Endothelial cell of umbilical vein (primary cell): ENCODE measurements around the gene ELF3. TPM values are rescaled to one million over a fixed set of nuclear protein-coding genes. Genes with fewer than 3 reads are reported as not detected.

Source experiments
- BruUV-seq: library from RNA; stranded (reverse); fragments of 400-500 nt; replicated peaks from 2 replicates; lab custom pipeline; 2021; lab: Mats Ljungman, UMichigan
- CTCF ChIA-PET: fragments of 300-600, 350-600 bp; sonication (Branson Sonifier 250); formaldehyde crosslinking; loops from one replicate; lab custom pipeline; 2021; ENCODE audit warnings: antibody characterized with exemption, inconsistent platforms; lab: Charles Lee
- POLR2A ChIA-PET: fragments of 300-600, 350-600 bp; sonication (Branson Sonifier 250); formaldehyde crosslinking; loops from one replicate; lab custom pipeline; 2021; ENCODE audit warnings: antibody characterized with exemption, inconsistent platforms; lab: Charles Lee
- DNase-seq: peaks from one replicate; pipeline ENCODE4 v3.0.0-alpha.2; 2011; ENCODE audit warnings: low read depth, low spot score
- FAIRE-seq: peaks from 2 replicates; lab custom pipeline; 2011; peaks lifted over from hg19 to GRCh38; lab: Jason Lieb, UNC
- H2AFZ ChIP-seq: 2 replicates; pipeline ENCODE4 v1.6.0; 2012; ENCODE audit warnings: low read depth, low read length, control low read depth, inconsistent platforms
- H3K27ac ChIP-seq: 2 replicates; pipeline ENCODE4 v1.5.1; 2011; ENCODE audit warnings: low read depth, mild to moderate bottlenecking, control low read depth, low read length, moderate library complexity; ENCODE audit not compliant: insufficient read depth
- H3K27me3 ChIP-seq, 2 experiments: 2 replicates each; pipeline versions ENCODE4 v1.6.0 to v1.6.1; 2011; ENCODE audit warnings: low read length in 2 of 2, mixed read lengths in 1 of 2; ENCODE audit not compliant: control insufficient read depth in 2 of 2, insufficient read depth in 2 of 2
- H3K36me3 ChIP-seq, 2 experiments: 2 replicates in 1 of 2; 3 replicates in 1 of 2; pipeline ENCODE4 v1.5.1; 2011; ENCODE audit warnings: low read length in 2 of 2, mild to moderate bottlenecking in 1 of 2, moderate library complexity in 1 of 2; ENCODE audit not compliant: control insufficient read depth in 2 of 2, insufficient read depth in 2 of 2; ENCODE audit errors: extremely low read depth in 1 of 2
- H3K4me1 ChIP-seq: 3 replicates; pipeline ENCODE4 v1.5.1; 2011; ENCODE audit warnings: mild to moderate bottlenecking, low read length; ENCODE audit not compliant: control insufficient read depth, insufficient read depth; ENCODE audit errors: extremely low read depth
- H3K4me2 ChIP-seq: 2 replicates; pipeline ENCODE4 v1.6.1; 2011; ENCODE audit warnings: low read length, control low read depth, mixed read lengths; ENCODE audit not compliant: insufficient read depth
- H3K4me3 ChIP-seq, 3 experiments: fragments of 200-600 bp in 1 of 3; sonication (generic), shearing (Covaris generic) in 1 of 3; replicated peaks in 1 of 3; 2 replicates each; pipeline ENCODE4 v1.5.1; 2011 to 2016; ENCODE audit warnings: control low read depth in 3 of 3, low read length in 3 of 3, mild to moderate bottlenecking in 2 of 3, inconsistent platforms in 1 of 3, low read depth in 1 of 3, moderate library complexity in 1 of 3; ENCODE audit not compliant: insufficient read depth in 1 of 3
- H3K79me2 ChIP-seq: 2 replicates; pipeline ENCODE4 v1.6.0; 2012; ENCODE audit warnings: low read length, inconsistent platforms; ENCODE audit not compliant: control insufficient read depth, insufficient read depth
- H3K9ac ChIP-seq: replicated peaks from 2 replicates; pipeline ENCODE3; 2011; ENCODE audit warnings: low read length, control low read depth; ENCODE audit not compliant: insufficient read depth; ENCODE audit errors: extremely low read depth
- H3K9me1 ChIP-seq: replicated peaks from 3 replicates; pipeline ENCODE4 v1.6.0; 2011; ENCODE audit warnings: mild to moderate bottlenecking, low read length; ENCODE audit not compliant: control insufficient read depth, insufficient read depth; ENCODE audit errors: extremely low read depth
- H3K9me3 ChIP-seq: replicated peaks from 2 replicates; pipeline ENCODE4 v1.5.1; 2012; ENCODE audit warnings: low read length, inconsistent platforms; ENCODE audit not compliant: control insufficient read depth, insufficient read depth
- H4K20me1 ChIP-seq: replicated peaks from 2 replicates; pipeline ENCODE3; 2011; ENCODE audit warnings: mild to moderate bottlenecking, low read length; ENCODE audit not compliant: control insufficient read depth, insufficient read depth; ENCODE audit errors: extremely low read depth
- CTCF ChIP-seq, 2 donors: IDR thresholded peaks; 1 replicate in 1 of 2; 2 replicates in 1 of 2; pipeline ENCODE4 v1.5.1; 2011; ENCODE audit warnings: low read length in 2 of 2, mild to moderate bottlenecking in 2 of 2, moderate library complexity in 2 of 2, control low read depth in 1 of 2, inconsistent platforms in 1 of 2, low read depth in 1 of 2; ENCODE audit not compliant: insufficient read depth in 1 of 2; ENCODE audit errors: extremely low read depth in 1 of 2
- EZH2 ChIP-seq: IDR thresholded peaks from 2 replicates; pipeline ENCODE4 v1.6.1; 2012; ENCODE audit warnings: borderline replicate concordance, low read depth, mild to moderate bottlenecking, moderate library complexity, low read length, inconsistent platforms; ENCODE audit not compliant: severe bottlenecking
- FOS ChIP-seq: IDR thresholded peaks from 2 replicates; pipeline ENCODE4 v1.6.1; 2011; ENCODE audit warnings: mild to moderate bottlenecking, low read length, moderate library complexity, borderline replicate concordance; ENCODE audit not compliant: insufficient read depth
- GATA2 ChIP-seq: IDR thresholded peaks from 2 replicates; pipeline ENCODE4 v1.7.0; 2011; ENCODE audit warnings: low read depth, mild to moderate bottlenecking, moderate library complexity, mixed read lengths, low read length; ENCODE audit not compliant: insufficient read length, insufficient read depth
- JUN ChIP-seq: IDR thresholded peaks from 2 replicates; pipeline ENCODE4 v1.6.1; 2011; ENCODE audit warnings: borderline replicate concordance, low read depth; ENCODE audit not compliant: insufficient read length, insufficient read depth
- MYC ChIP-seq: IDR thresholded peaks from one replicate; pipeline ENCODE4 v1.6.1; 2011; ENCODE audit warnings: mild to moderate bottlenecking, low read depth, low read length
- POLR2A ChIP-seq: IDR thresholded peaks from 2 replicates; pipeline ENCODE4 v1.6.1; 2012; ENCODE audit warnings: low read depth, mild to moderate bottlenecking, control low read depth, low read length
- POLR2AphosphoS5 ChIP-seq: IDR thresholded peaks from 2 replicates; pipeline ENCODE4 v1.6.1; 2012; ENCODE audit warnings: low read depth, mild to moderate bottlenecking, control low read depth, low read length, moderate library complexity; ENCODE audit not compliant: insufficient read depth
- dilution Hi-C: fragments of 300-500 bp; cut with MboI; formaldehyde crosslinking; loops from one replicate; pipeline ENCODE4 v1.15.0; 2019; ENCODE audit warnings: low sequenced_read_pairs; ENCODE audit not compliant: extremely low pct_ligation_motif_present
- intact Hi-C: fragments of 100-400 bp; cut with micrococcal nuclease; formaldehyde crosslinking; loops from one replicate; pipeline ENCODE4 v1.10.0; 2022
- polyA plus RNA-seq, 4 experiments: library from polyadenylated mRNA; depleted of rRNA in 3 of 4; stranded (reverse) in 3 of 4; unstranded in 1 of 4; fragments of >200 nt; gene quantifications; 2 replicates each; pipeline versions ENCODE4 v1.2.1 to v1.2.3, GENCODE V29; 2011 to 2012; ENCODE audit warnings: missing spikeins in 1 of 4
- total RNA-seq: library from RNA; stranded (reverse); gene quantifications from 2 replicates; pipeline ENCODE4 v1.2.3, GENCODE V29; 2021
- TF ChIP-seq, protein P1 (sequence below): IDR thresholded peaks from 2 replicates; pipeline ENCODE4 v1.6.1; 2011; ENCODE audit not compliant: insufficient read depth, insufficient read length

The ELF3 gene
- total and polyA plus RNA-seq, 2 donors (not counting 3 experiments of a cell fraction or from before 2014, with no cell fraction given), result 0.07 to 0.29 TPM

DNA sequence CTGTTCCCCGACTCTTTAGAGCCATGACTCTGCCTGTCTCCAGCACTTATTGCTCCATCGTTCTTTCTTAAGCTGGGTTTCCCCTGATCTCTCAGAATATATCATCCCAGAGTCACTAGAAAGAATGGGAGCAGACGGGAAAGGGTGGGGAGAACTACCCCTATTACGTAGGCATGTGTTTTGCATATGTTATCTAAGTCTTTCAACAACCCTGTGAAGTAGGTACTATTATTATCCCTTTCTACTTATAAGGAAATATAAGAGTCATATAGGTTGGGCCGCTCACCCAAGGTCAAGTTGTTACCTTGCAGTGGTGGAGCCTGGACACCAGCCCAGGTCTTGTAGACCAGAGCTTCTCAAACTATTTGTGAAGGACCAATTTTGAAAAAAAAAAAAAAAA lies 38.7 kb downstream of the ELF3 start:
- CTCF ChIA-PET, result interaction anchor here (0.6 to 1.1 kb wide), 2 partner anchors 33 to 35 kb away, joined by 3 to 4 read pairs; no protein-coding TSS in a partner anchor
- no peak overlapping the region for H3K9ac ChIP-seq

More for the DNA sequence above, 38.7 kb downstream of the ELF3 start:
- Histone ChIP-seq H3K4me2 (no peak overlapping the region), H4K20me1 (no peaks in the 10 kb centered on the region), H2AFZ (no peak overlapping the region), H3K79me2 (no peaks in the 10 kb centered on the region), H3K27me3 (peaks cover 0 to 2% of the 10 kb centered on the region in 2 experiments), H3K27ac (no peak overlapping the region), H3K9me1 (no peaks in the 10 kb centered on the region), H3K9me3 (no peaks in the 10 kb centered on the region), H3K4me1 (no peaks in the 10 kb centered on the region), H3K4me3 (no peak overlapping the region), H3K36me3 (no peaks in the 10 kb centered on the region)
- no TSS peak for BruUV-seq
- DNase-seq (no peak), FAIRE-seq (no peak)
- intact Hi-C loops, result no loop called here
- dilution Hi-C loops, result no loop called here
- TF ChIP-seq EZH2 (no peak), CTCF (IDR thresholded peaks at IDR 0.05; ENCODE audit: extremely low read depth in 1 of 2, insufficient read depth in 1 of 2, low read depth in 1 of 2, low read length in 2 of 2) (no peak), JUN (no peak), FOS (no peak), MYC (no peak), GATA2 (no peak), POLR2A (no peak), POLR2AphosphoS5 (no peak)
- TF ChIP-seq, protein P1, sequence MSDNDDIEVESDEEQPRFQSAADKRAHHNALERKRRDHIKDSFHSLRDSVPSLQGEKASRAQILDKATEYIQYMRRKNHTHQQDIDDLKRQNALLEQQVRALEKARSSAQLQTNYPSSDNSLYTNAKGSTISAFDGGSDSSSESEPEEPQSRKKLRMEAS, result no peak
- POLR2A ChIA-PET, result no interaction called here
